K562 (cell line): Measurements from ENCODE around the gene JUP. TPM values are rescaled to one million over a fixed set of nuclear protein-coding genes. Genes with fewer than 3 reads are reported as not detected.

Experiments used
- CEBPG ChIP-seq, 3 experiments: fragments of 200-800 bp in 1 of 3; sonication (Bioruptor generic) in 1 of 3; sonication (generic) in 1 of 3; formaldehyde crosslinking in 1 of 3; IDR thresholded peaks in 2 of 3; conservative IDR thresholded peaks in 1 of 3; 2 replicates each; pipeline versions ENCODE4 v1.6.1 to v1.8.0; 2016 to 2022; ENCODE audit warnings: missing compliant biosample characterization in 2 of 3, missing genetic modification characterization in 2 of 3, mild to moderate bottlenecking in 1 of 3, missing genetic modification reagents in 1 of 3
- ELF2 ChIP-seq: fragments of 250-450 bp; sonication (Bioruptor Pico); IDR thresholded peaks from 2 replicates; pipeline ENCODE4 v1.5.0; 2021; ENCODE audit warnings: mild to moderate bottlenecking
- EZH2 ChIP-seq: IDR thresholded peaks from 2 replicates; pipeline ENCODE4 v1.6.1; 2012; ENCODE audit warnings: low read depth, mild to moderate bottlenecking, inconsistent platforms, low read length, borderline replicate concordance
- GMEB1 ChIP-seq: fragments of 250-450 bp; sonication (Bioruptor Pico); IDR thresholded peaks from 2 replicates; pipeline ENCODE4 v1.4.0; 2020; ENCODE audit warnings: mild to moderate bottlenecking
- NFIX ChIP-seq: fragments of 250-450 bp; sonication (Bioruptor Pico); IDR thresholded peaks from 2 replicates; pipeline ENCODE4 v1.4.0; 2020; ENCODE audit warnings: low read depth, mild to moderate bottlenecking, moderate library complexity
- NR2C2 ChIP-seq, 2 experiments: fragments of 200-800 bp in 1 of 2; sonication (Bioruptor generic) in 1 of 2; sonication (generic) in 1 of 2; formaldehyde crosslinking in 1 of 2; IDR thresholded peaks; 2 replicates each; pipeline versions ENCODE4 v1.6.1 to v1.8.0; 2016 to 2022; ENCODE audit warnings: mild to moderate bottlenecking in 1 of 2, missing compliant biosample characterization in 1 of 2, missing genetic modification characterization in 1 of 2, missing genetic modification reagents in 1 of 2
- POLR2G ChIP-seq: fragments of 200-400 bp; formaldehyde crosslinking; IDR thresholded peaks from 2 replicates; pipeline ENCODE4 v1.6.1; 2017; ENCODE audit warnings: low read depth, mild to moderate bottlenecking, antibody characterized with exemption, low read length, moderate library complexity
- REST ChIP-seq, 2 experiments: fragments of 450-650 bp; formaldehyde crosslinking in 1 of 2; IDR thresholded peaks; 2 replicates each; pipeline versions ENCODE4 v1.4.0 to v1.6.1; 2014 to 2020; ENCODE audit warnings: mild to moderate bottlenecking in 2 of 2, borderline replicate concordance in 1 of 2, low read depth in 1 of 2
- RHOXF2B ChIP-seq: fragments of 250-450 bp; sonication (Bioruptor Pico); conservative IDR thresholded peaks from 2 replicates; pipeline ENCODE4 v1.5.1; 2021
- STAG1 ChIP-seq: sonication (generic); formaldehyde crosslinking; IDR thresholded peaks from 2 replicates; pipeline ENCODE4 v1.5.0; 2020; ENCODE audit warnings: missing genetic modification reagents, borderline replicate concordance
- SUPT5H ChIP-seq: fragments of 450-650 bp; IDR thresholded peaks from 2 replicates; pipeline ENCODE4 v1.6.1; 2016
- TEAD1 ChIP-seq, 2 experiments: fragments of 450-650 bp in 1 of 2; sonication (generic) in 1 of 2; formaldehyde crosslinking; IDR thresholded peaks; 2 replicates each; pipeline versions ENCODE4 v1.4.0 to v1.8.0; 2020 to 2022; ENCODE audit warnings: mild to moderate bottlenecking in 2 of 2, missing genetic modification reagents in 1 of 2
- ZNF668 ChIP-seq: fragments of 250-450 bp; sonication (Bioruptor Pico); IDR thresholded peaks from 2 replicates; pipeline ENCODE4 v1.8.0; 2022; ENCODE audit warnings: mild to moderate bottlenecking, inconsistent platforms
- ZSCAN32 ChIP-seq: fragments of 450-650 bp; formaldehyde crosslinking; IDR thresholded peaks from 2 replicates; pipeline ENCODE4 v1.4.0; 2020; ENCODE audit warnings: mild to moderate bottlenecking, moderate library complexity
- polyA plus RNA-seq, 8 experiments: library from polyadenylated mRNA; depleted of rRNA in 4 of 8; stranded (reverse) in 5 of 8; unstranded in 3 of 8; fragments of >200 nt; fragmentation: Nextera tagmentation in 2 of 8; fragmentation: Illumina TruSeq in 1 of 8; extraction: Ambion mirVana in 2 of 8; extraction: Trizol in 1 of 8; gene quantifications; 2 replicates each; pipeline versions ENCODE4 v1.2.1 to v1.2.3, GENCODE V29; 2011 to 2014; ENCODE audit warnings: inconsistent platforms in 1 of 8, missing spikeins in 1 of 8
- total RNA-seq, 7 experiments: library from RNA; depleted of rRNA in 6 of 7; stranded (reverse); fragments of >200 nt in 6 of 7; fragmentation: Illumina TruSeq in 2 of 7; extraction: Trizol in 2 of 7; gene quantifications; 2 replicates each; pipeline versions ENCODE4 v1.2.1 to v1.2.3, GENCODE V29; 2011 to 2021; ENCODE audit warnings: low replicate concordance in 1 of 7
- TF ChIP-seq, protein P1 (sequence below): fragments of 250-450 bp; sonication (Bioruptor Pico); IDR thresholded peaks from 2 replicates; pipeline ENCODE4 v1.9.0; 2021; ENCODE audit warnings: mild to moderate bottlenecking, inconsistent platforms

JUP gene
- total and polyA plus RNA-seq, 9 of the 15 experiments (the other 6 are each of a cell fraction or from before 2014, with no cell fraction given) = 6.4 to 177 (median 31.2) TPM

DNA sequence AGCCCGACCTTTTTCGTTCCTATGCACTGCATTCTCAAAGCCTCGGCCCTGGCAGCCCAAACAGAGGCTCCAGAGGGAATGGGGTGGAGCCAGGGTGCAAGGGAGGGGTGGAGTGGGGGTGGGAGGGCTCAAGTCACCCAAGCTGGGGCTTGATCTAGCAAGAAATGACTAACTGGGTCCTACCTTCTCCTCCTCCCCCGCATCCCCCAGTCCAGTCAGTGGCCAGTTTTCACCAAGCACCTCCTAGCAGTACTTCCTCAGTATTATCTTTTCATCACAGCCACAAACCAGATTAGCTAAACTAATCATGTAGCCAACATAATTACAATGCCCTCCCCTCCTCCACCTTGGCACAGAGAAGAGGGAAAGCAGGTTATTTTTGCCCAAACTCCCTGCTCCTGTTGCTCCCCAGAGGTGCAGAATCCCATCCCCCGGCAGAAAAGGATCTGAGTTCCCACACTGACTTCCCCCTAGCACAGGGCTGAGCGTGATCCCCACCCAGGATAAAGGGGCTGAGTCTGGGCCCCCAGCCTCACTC, 2.2 kb downstream of the JUP start (continued):
- TF ChIP-seq, protein P1, sequence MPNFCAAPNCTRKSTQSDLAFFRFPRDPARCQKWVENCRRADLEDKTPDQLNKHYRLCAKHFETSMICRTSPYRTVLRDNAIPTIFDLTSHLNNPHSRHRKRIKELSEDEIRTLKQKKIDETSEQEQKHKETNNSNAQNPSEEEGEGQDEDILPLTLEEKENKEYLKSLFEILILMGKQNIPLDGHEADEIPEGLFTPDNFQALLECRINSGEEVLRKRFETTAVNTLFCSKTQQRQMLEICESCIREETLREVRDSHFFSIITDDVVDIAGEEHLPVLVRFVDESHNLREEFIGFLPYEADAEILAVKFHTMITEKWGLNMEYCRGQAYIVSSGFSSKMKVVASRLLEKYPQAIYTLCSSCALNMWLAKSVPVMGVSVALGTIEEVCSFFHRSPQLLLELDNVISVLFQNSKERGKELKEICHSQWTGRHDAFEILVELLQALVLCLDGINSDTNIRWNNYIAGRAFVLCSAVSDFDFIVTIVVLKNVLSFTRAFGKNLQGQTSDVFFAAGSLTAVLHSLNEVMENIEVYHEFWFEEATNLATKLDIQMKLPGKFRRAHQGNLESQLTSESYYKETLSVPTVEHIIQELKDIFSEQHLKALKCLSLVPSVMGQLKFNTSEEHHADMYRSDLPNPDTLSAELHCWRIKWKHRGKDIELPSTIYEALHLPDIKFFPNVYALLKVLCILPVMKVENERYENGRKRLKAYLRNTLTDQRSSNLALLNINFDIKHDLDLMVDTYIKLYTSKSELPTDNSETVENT (CRISPR knock-in tag) = no peak
- TF ChIP-seq SUPT5H = no peak
- no peak for TF ChIP-seq EZH2
- TF ChIP-seq RHOXF2B = no peak
- TF ChIP-seq NFIX = no peak
- TF ChIP-seq POLR2G = no peak
- no peak for TF ChIP-seq ELF2 (CRISPR knock-in tag)
- no peak for TF ChIP-seq ZNF668
- no peak for TF ChIP-seq STAG1 (CRISPR knock-in tag)
- no peak for TF ChIP-seq ZSCAN32 (CRISPR knock-in tag)
- no peak for TF ChIP-seq GMEB1 (CRISPR knock-in tag)
- peak; percentile 88 for TF ChIP-seq REST (IDR thresholded peaks at IDR 0.05; ENCODE audit: borderline replicate concordance)
- no peak for TF ChIP-seq REST (CRISPR knock-in tag; IDR thresholded peaks at IDR 0.05; ENCODE audit: low read depth)
- TF ChIP-seq NR2C2 (CRISPR knock-in tag; IDR thresholded peaks at IDR 0.05) = no peak
- no peak for TF ChIP-seq NR2C2 (tag; IDR thresholded peaks at IDR 0.05)
- no peak for TF ChIP-seq CEBPG (CRISPR knock-in tag; IDR thresholded peaks at IDR 0.05)
- no peak for TF ChIP-seq CEBPG (tag; conservative IDR thresholded peaks at IDR 0.05 in 1 of 2, IDR thresholded peaks at IDR 0.05 in 1 of 2)
- no peak for TF ChIP-seq TEAD1 (CRISPR knock-in tag; IDR thresholded peaks at IDR 0.05)
